SK-N-SH (cell line): ENCODE data around the gene RFTN1.

Source experiments
- FOXJ3 ChIP-seq: sonication (generic); formaldehyde crosslinking; IDR thresholded peaks from 2 replicates; pipeline ENCODE4 v1.5.1; 2020; ENCODE audit warnings: mild to moderate bottlenecking, missing genetic modification reagents
- IRF3 ChIP-seq: fragments of 150-350 bp; IDR thresholded peaks from 2 replicates; pipeline ENCODE4 v1.6.1; 2016; ENCODE audit warnings: mild to moderate bottlenecking, low read depth, low read length
- JUND ChIP-seq: IDR thresholded peaks from 2 replicates; pipeline ENCODE4 v1.4.0; 2012
- POLR2AphosphoS5 ChIP-seq: IDR thresholded peaks from 2 replicates; pipeline ENCODE4 v1.6.1; 2012; ENCODE audit warnings: low read depth, low read length
- RAD21 ChIP-seq: IDR thresholded peaks from 2 replicates; pipeline ENCODE4 v1.6.1; 2012; ENCODE audit warnings: mild to moderate bottlenecking, low read length
- RCOR1 ChIP-seq: fragments of 150-350 bp; IDR thresholded peaks from 2 replicates; pipeline ENCODE4 v1.6.1; 2017; ENCODE audit warnings: antibody characterized with exemption, low read length
- SMC3 ChIP-seq: IDR thresholded peaks from 2 replicates; pipeline ENCODE4 v1.6.1; 2012; ENCODE audit warnings: low read depth, low read length, improper control_type of control experiment
- USF2 ChIP-seq: fragments of 150-350 bp; IDR thresholded peaks from 2 replicates; pipeline ENCODE4 v1.6.1; 2017; ENCODE audit warnings: antibody characterized with exemption, low read length, low read depth, borderline replicate concordance
- YY1 ChIP-seq: IDR thresholded peaks from 2 replicates; pipeline ENCODE4 v1.4.0; 2012; ENCODE audit warnings: low read depth, mild to moderate bottlenecking
- TF ChIP-seq, protein P1 (sequence below): fragments of 200-600 bp; sonication (generic); IDR thresholded peaks from 2 replicates; pipeline ENCODE4 v1.6.1; 2017; ENCODE audit warnings: antibody characterized with exemption, mild to moderate bottlenecking, moderate library complexity
- TF ChIP-seq, protein P2 (sequence below): IDR thresholded peaks from 2 replicates; pipeline ENCODE4 v1.6.1; 2012; ENCODE audit warnings: mild to moderate bottlenecking, low read depth, low read length, moderate library complexity

DNA sequence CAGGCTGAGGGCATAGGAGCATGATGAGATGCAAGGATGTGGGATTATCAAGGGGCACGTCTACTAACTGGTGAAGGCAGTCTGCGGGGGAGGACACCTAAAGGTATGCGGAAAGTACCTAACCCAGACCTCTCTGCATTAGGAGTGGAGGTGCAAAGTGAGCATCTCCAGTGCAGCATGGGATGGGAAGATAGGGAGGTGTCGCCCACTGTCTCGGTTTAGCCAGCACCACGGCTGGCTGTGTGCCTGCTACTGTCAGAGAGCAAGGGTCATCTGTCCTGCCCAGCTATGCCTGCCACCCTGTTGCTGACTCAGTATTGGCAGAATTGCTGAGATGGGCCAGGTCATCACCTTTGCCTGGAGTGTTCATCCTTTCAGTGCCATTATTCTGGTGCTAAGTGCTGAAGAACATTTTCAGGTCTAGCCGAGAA is 208.4 kb downstream of the RFTN1 start:
- TF ChIP-seq IRF3: no peak
- TF ChIP-seq, protein P1, sequence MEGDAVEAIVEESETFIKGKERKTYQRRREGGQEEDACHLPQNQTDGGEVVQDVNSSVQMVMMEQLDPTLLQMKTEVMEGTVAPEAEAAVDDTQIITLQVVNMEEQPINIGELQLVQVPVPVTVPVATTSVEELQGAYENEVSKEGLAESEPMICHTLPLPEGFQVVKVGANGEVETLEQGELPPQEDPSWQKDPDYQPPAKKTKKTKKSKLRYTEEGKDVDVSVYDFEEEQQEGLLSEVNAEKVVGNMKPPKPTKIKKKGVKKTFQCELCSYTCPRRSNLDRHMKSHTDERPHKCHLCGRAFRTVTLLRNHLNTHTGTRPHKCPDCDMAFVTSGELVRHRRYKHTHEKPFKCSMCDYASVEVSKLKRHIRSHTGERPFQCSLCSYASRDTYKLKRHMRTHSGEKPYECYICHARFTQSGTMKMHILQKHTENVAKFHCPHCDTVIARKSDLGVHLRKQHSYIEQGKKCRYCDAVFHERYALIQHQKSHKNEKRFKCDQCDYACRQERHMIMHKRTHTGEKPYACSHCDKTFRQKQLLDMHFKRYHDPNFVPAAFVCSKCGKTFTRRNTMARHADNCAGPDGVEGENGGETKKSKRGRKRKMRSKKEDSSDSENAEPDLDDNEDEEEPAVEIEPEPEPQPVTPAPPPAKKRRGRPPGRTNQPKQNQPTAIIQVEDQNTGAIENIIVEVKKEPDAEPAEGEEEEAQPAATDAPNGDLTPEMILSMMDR: no peak
- no peak for TF ChIP-seq YY1
- TF ChIP-seq RAD21: no peak
- TF ChIP-seq JUND: no peak
- no peak for TF ChIP-seq USF2
- no peak for TF ChIP-seq SMC3
- no peak for TF ChIP-seq POLR2AphosphoS5
- TF ChIP-seq, protein P2, sequence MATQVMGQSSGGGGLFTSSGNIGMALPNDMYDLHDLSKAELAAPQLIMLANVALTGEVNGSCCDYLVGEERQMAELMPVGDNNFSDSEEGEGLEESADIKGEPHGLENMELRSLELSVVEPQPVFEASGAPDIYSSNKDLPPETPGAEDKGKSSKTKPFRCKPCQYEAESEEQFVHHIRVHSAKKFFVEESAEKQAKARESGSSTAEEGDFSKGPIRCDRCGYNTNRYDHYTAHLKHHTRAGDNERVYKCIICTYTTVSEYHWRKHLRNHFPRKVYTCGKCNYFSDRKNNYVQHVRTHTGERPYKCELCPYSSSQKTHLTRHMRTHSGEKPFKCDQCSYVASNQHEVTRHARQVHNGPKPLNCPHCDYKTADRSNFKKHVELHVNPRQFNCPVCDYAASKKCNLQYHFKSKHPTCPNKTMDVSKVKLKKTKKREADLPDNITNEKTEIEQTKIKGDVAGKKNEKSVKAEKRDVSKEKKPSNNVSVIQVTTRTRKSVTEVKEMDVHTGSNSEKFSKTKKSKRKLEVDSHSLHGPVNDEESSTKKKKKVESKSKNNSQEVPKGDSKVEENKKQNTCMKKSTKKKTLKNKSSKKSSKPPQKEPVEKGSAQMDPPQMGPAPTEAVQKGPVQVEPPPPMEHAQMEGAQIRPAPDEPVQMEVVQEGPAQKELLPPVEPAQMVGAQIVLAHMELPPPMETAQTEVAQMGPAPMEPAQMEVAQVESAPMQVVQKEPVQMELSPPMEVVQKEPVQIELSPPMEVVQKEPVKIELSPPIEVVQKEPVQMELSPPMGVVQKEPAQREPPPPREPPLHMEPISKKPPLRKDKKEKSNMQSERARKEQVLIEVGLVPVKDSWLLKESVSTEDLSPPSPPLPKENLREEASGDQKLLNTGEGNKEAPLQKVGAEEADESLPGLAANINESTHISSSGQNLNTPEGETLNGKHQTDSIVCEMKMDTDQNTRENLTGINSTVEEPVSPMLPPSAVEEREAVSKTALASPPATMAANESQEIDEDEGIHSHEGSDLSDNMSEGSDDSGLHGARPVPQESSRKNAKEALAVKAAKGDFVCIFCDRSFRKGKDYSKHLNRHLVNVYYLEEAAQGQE: no peak
- no peak for TF ChIP-seq FOXJ3 (CRISPR knock-in tag)
- TF ChIP-seq RCOR1: no peak
